ENCODE data around the gene IRF1.

The IRF1 gene

DNA sequence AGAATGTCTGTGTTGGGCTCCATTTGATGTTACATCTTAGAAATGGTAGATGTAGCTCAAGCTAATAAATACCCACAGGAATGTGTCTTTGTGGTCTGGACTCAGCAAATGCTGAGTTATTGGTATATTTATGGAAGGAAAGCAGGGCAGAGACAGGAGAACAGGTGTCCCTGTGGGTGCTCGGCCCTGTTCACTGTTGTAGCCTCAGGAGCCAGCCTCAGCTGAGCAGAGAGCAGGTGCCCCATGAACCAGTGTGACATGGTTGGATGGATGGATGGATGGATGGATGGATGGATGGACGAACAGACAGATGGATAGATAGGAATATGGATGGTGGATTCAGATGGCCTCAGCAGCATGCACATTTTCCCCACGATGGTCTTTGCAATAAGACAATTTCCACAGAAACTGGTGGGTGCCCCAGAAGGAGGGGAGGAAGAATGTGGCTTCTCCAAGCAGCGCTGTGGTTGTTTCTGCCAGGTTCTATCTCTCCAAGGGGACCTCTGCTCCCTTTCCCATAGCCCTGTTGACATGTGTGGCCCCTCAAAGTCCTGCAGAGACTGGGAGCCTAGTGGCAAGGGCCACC lies 8.2 kb upstream of the IRF1 start:
- H3K27ac ChIP-seq: peak overlapping the region; percentile 100
- TF ChIP-seq, protein P1, sequence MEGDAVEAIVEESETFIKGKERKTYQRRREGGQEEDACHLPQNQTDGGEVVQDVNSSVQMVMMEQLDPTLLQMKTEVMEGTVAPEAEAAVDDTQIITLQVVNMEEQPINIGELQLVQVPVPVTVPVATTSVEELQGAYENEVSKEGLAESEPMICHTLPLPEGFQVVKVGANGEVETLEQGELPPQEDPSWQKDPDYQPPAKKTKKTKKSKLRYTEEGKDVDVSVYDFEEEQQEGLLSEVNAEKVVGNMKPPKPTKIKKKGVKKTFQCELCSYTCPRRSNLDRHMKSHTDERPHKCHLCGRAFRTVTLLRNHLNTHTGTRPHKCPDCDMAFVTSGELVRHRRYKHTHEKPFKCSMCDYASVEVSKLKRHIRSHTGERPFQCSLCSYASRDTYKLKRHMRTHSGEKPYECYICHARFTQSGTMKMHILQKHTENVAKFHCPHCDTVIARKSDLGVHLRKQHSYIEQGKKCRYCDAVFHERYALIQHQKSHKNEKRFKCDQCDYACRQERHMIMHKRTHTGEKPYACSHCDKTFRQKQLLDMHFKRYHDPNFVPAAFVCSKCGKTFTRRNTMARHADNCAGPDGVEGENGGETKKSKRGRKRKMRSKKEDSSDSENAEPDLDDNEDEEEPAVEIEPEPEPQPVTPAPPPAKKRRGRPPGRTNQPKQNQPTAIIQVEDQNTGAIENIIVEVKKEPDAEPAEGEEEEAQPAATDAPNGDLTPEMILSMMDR (IDR thresholded peaks at IDR 0.05): no peak
- H3K4me1 ChIP-seq (ENCODE audit: control insufficient read depth in 1 of 2, insufficient read depth in 1 of 2, low read depth in 1 of 2, low read length in 1 of 2): peaks cover 52 to 54% of the 10 kb centered on the region in 2 experiments
- H3K9me3 ChIP-seq: no peaks in the 10 kb centered on the region
- H3K27me3 ChIP-seq: no peaks in the 10 kb centered on the region
- H3K4me3 ChIP-seq (ENCODE audit: low read depth in 1 of 2, low read length in 1 of 2): no peak overlapping the region
- no peaks in the 10 kb centered on the region for H3K36me3 ChIP-seq

DNA sequence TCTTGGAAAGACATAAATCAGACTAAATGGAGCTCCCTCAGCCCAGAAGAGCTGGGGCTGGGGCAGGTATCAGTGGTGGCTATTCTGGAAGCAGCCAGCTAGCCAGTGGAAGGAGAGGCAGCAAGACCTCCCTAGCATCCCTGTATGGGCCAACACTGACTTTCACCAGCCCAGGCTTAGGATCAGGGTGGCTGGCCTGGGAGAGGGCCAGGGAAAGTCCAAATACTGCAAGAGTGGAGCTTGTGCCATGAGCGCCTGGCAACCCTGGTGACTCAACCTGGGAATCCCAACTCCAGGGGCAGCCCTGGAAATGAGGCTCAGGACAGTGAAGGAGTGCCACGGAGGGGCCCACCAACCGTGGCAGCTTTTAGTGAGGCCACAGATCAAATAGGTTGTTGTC lies 7.6 kb upstream of the IRF1 start:
- no peaks in the 10 kb centered on the region for H3K27me3 ChIP-seq
- H3K27ac ChIP-seq: peak overlapping the region; percentile 100
- H3K4me1 ChIP-seq (ENCODE audit: control insufficient read depth in 1 of 2, insufficient read depth in 1 of 2, low read depth in 1 of 2, low read length in 1 of 2): peaks cover 58 to 60% of the 10 kb centered on the region in 2 experiments
- TF ChIP-seq, protein P1 (IDR thresholded peaks at IDR 0.05): no peak
- no peaks in the 10 kb centered on the region for H3K36me3 ChIP-seq
- H3K9me3 ChIP-seq: no peaks in the 10 kb centered on the region
- no peak overlapping the region for H3K4me3 ChIP-seq (ENCODE audit: low read depth in 1 of 2, low read length in 1 of 2)

DNA sequence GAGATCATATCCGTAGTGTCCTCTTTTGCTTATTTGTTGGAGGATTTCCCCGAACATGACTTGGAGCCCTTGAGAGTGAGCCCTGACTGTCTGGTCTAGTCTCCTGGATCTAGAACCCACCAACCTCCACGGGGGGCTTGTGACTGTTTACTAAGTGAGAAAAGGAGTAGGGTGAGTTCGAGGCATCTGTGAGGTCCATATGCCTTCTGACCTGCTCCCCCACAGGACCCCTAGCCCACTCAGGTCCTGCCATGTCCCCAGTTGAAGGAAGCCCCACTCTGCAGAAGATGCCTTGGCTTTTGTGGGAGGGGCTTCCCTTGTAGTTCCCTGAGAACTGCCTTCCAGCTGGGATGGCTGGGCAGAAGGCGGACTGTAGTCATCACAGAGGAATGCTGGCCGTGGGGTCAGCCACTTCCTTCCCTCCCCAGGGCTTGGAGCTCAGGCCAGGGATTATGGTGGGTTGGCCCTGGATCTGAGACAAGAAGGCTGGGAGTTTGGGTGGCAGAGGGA lies 7.0 kb upstream of the IRF1 start:
- H3K9me3 ChIP-seq: no peaks in the 10 kb centered on the region
- H3K27ac ChIP-seq: peak overlapping the region; percentile 100
- no peaks in the 10 kb centered on the region for H3K36me3 ChIP-seq
- TF ChIP-seq, protein P1 (IDR thresholded peaks at IDR 0.05): no peak
- H3K4me3 ChIP-seq (ENCODE audit: low read depth in 1 of 2, low read length in 1 of 2): peak overlapping the region; percentile 71 to 86
- H3K27me3 ChIP-seq: no peaks in the 10 kb centered on the region
- H3K4me1 ChIP-seq (ENCODE audit: control insufficient read depth in 1 of 2, insufficient read depth in 1 of 2, low read depth in 1 of 2, low read length in 1 of 2): peaks cover 60 to 67% of the 10 kb centered on the region in 2 experiments

DNA sequence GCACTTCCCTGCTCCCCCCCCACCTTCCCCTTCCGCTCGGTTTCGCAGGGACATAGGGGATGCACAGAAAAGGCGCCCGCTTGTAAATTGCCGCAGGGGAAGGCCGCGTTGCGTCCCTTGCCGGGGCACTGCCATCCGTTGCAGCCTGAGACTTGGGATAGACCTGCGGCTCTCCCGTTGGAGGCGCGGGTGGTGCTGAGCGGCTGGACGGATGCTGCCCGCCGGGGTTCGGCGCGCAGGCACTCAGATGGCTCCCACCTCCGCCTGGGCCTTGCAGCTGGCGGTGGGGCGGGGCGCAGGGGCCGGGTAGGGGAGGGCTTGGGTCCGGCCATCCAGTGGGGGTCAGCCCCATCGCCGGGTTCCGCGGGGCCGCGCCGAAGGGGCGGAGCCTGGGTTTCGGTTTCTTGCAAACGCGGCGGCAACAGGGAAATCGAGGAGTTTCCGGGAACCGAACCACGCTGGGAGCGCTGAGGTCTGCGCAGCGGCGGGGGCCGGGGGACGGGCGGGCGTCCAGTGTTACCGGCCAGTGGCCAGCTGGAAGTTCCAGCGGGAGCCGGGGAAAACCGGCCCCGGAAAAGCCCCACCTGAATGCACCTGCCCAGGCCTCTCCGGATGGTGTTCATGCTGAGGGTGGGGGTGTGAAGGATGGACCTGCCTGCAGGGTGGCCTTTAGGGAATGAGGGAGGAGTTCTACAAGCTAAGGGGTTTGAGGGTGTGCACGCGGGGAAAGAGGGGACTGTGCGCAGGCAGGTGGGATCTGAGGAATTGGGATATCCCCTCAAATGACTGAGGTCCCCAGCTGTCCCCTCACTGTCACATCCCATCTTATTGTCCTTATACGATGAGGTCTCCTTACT lies 6.3 kb upstream of the IRF1 start:
- Histone ChIP-seq H3K27ac (peak overlapping the region; percentile 100), H3K4me3 (ENCODE audit: low read depth in 1 of 2, low read length in 1 of 2) (peak overlapping the region; percentile 71 to 86), H3K36me3 (no peaks in the 10 kb centered on the region), H3K9me3 (no peaks in the 10 kb centered on the region), H3K27me3 (no peaks in the 10 kb centered on the region), H3K4me1 (ENCODE audit: control insufficient read depth in 1 of 2, insufficient read depth in 1 of 2, low read depth in 1 of 2, low read length in 1 of 2) (peaks cover 67 to 73% of the 10 kb centered on the region in 2 experiments)
- TF ChIP-seq, protein P1 (IDR thresholded peaks at IDR 0.05): no peak

DNA sequence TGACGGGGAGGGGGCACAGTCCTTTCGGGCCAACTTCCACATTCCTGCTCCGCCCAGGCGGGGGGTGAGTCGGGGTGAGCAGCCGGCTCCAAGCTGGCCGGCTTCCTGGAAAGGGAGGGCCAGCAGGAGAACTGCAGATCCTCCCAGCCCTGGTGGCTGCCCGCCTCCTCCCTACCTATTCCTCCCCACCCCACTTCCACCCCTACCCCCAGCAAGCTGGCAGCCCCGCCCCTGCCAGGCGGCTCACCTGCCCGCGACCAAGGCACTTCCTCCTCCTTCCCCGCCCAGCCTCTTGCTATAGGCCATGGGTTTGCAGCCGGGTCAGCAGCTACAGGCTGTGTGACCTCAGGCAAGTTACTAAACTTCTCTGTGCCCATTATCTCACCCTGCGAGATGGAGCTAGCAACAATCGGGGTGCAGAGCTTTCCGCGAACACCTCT lies 5.6 kb upstream of the IRF1 start:
- H3K36me3 ChIP-seq: no peaks in the 10 kb centered on the region
- no peaks in the 10 kb centered on the region for H3K9me3 ChIP-seq
- H3K27ac ChIP-seq: peak overlapping the region; percentile 100
- TF ChIP-seq, protein P1 (IDR thresholded peaks at IDR 0.05): peak; percentile 63
- no peaks in the 10 kb centered on the region for H3K27me3 ChIP-seq
- peaks cover 72 to 77% of the 10 kb centered on the region in 2 experiments for H3K4me1 ChIP-seq (ENCODE audit: control insufficient read depth in 1 of 2, insufficient read depth in 1 of 2, low read depth in 1 of 2, low read length in 1 of 2)
- H3K4me3 ChIP-seq (ENCODE audit: low read depth in 1 of 2, low read length in 1 of 2): peak overlapping the region; percentile 71 to 86

All from neutrophil (primary cell).